CD4-positive, alpha-beta memory T cell (primary cell): ENCODE data around the gene UQCC3. TPM values are rescaled to one million over a fixed set of nuclear protein-coding genes. Genes with fewer than 3 reads are reported as not detected.
A peak's percentile ranks its signal among the peaks of the same experiment; 100 is the strongest.

Source experiments
- CTCF ChIA-PET: fragments of 350-600 bp; sonication (Branson Sonifier 250); formaldehyde crosslinking; loops from one replicate; lab custom pipeline; 2021; ENCODE audit warnings: inconsistent platforms; ENCODE audit not compliant: partially characterized antibody; lab: Charles Lee
- POLR2A ChIA-PET: fragments of 350-600 bp; sonication (Branson Sonifier 250); formaldehyde crosslinking; loops from one replicate; lab custom pipeline; 2021; ENCODE audit not compliant: partially characterized antibody; lab: Charles Lee
- DNase-seq, 5 donors: peaks; one replicate each; pipeline versions ENCODE4 v3.0.0 to v3.0.0-alpha.2; 2020 to 2022; ENCODE audit warnings: mixed read lengths in 1 of 5
- H3K27ac ChIP-seq: one replicate; pipeline ENCODE4 v1.7.0; 2013; ENCODE audit warnings: low read depth, low read length
- H3K27me3 ChIP-seq: 2 replicates; pipeline ENCODE4 v1.7.0; 2013; ENCODE audit warnings: mild to moderate bottlenecking, low read length, moderate library complexity; ENCODE audit not compliant: insufficient read depth
- H3K36me3 ChIP-seq: 2 replicates; pipeline ENCODE4 v1.7.0; 2013; ENCODE audit warnings: mild to moderate bottlenecking, low read length, moderate library complexity; ENCODE audit not compliant: insufficient read depth
- H3K4me1 ChIP-seq: 2 replicates; pipeline ENCODE4 v1.7.0; 2013; ENCODE audit warnings: mild to moderate bottlenecking, low read length, moderate library complexity; ENCODE audit not compliant: insufficient read depth
- H3K4me3 ChIP-seq, 2 donors: one replicate each; pipeline ENCODE4 v1.7.0; 2013; ENCODE audit warnings: low read length in 2 of 2, mild to moderate bottlenecking in 1 of 2
- H3K9me3 ChIP-seq, 2 donors: one replicate each; pipeline ENCODE4 v1.7.0; 2013; ENCODE audit warnings: low read length in 2 of 2, control low read depth in 1 of 2; ENCODE audit not compliant: control insufficient read depth in 1 of 2
- H3K27ac Mint-ChIP-seq, 7 donors: one replicate each; pipeline ENCODE4 v1.8.0; 2020 to 2021; ENCODE audit warnings: mixed read lengths in 7 of 7, mild to moderate bottlenecking in 6 of 7, inconsistent platforms in 3 of 7, moderate library complexity in 3 of 7
- H3K27me3 Mint-ChIP-seq, 2 donors: one replicate each; pipeline ENCODE4 v1.8.0; 2020 to 2021; ENCODE audit warnings: mixed read lengths in 2 of 2
- H3K36me3 Mint-ChIP-seq, 2 donors: one replicate each; pipeline ENCODE4 v1.8.0; 2020 to 2021; ENCODE audit warnings: mixed read lengths in 2 of 2, inconsistent platforms in 1 of 2, mild to moderate bottlenecking in 1 of 2
- H3K4me1 Mint-ChIP-seq, 4 donors: one replicate each; pipeline ENCODE4 v1.8.0; 2020 to 2021; ENCODE audit warnings: mixed read lengths in 4 of 4, mild to moderate bottlenecking in 1 of 4
- H3K4me3 Mint-ChIP-seq, 8 donors: one replicate each; pipeline ENCODE4 v1.8.0; 2020 to 2021; ENCODE audit warnings: mixed read lengths in 8 of 8, mild to moderate bottlenecking in 7 of 8, moderate library complexity in 6 of 8, inconsistent platforms in 3 of 8
- H3K9me3 Mint-ChIP-seq, 8 donors: one replicate each; pipeline ENCODE4 v1.8.0; 2020 to 2021; ENCODE audit warnings: mixed read lengths in 8 of 8, mild to moderate bottlenecking in 5 of 8, inconsistent platforms in 3 of 8, moderate library complexity in 1 of 8
- intact Hi-C: fragments of 100-400 bp; cut with micrococcal nuclease; formaldehyde crosslinking; loops from one replicate; pipeline ENCODE4 v1.15.1; 2023
- polyA plus RNA-seq, 2 donors: library from polyadenylated mRNA; unstranded; fragments of 300-500 nt; fragmentation: Illumina TruSeq; gene quantifications; one replicate each; pipeline ENCODE4 v1.2.3, GENCODE V29; 2021
- total RNA-seq, 2 experiments: library from RNA; stranded (reverse); gene quantifications; one replicate each; pipeline ENCODE4 v1.2.3, GENCODE V29; 2021

Gene UQCC3, protein sequence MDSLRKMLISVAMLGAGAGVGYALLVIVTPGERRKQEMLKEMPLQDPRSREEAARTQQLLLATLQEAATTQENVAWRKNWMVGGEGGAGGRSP
- total RNA-seq (1 to 10 TPM; 7.2 to 8.5 TPM), polyA plus RNA-seq (10 to 100 TPM; 10.7 to 12.1 TPM)

- peak within 1 kb of the TSS; percentile 89 to 98 (median 97) for H3K27ac Mint-ChIP-seq
- peaks cover 55% of the 10 kb centered on the region for H3K4me1 ChIP-seq
- H3K4me3 ChIP-seq = peak within 1 kb of the TSS; percentile 91 to 97
- H3K9me3 Mint-ChIP-seq = no peaks in the 10 kb centered on the region
- H3K36me3 ChIP-seq = peaks cover 9% of the 10 kb centered on the region
- intact Hi-C loops = loop anchor here (1.0 to 2.0 kb wide), 2 partner anchors 8 to 19 kb away; partner anchors contain the start of genes INTS5 and UBXN1
- peaks cover 14 to 74% (median 43%) of the 10 kb centered on the region in 4 donors for H3K4me1 Mint-ChIP-seq
- DNase-seq = peak; percentile 68 to 80 (median 75)
- no peaks in the 10 kb centered on the region for H3K27me3 ChIP-seq
- H3K9me3 ChIP-seq = no peaks in the 10 kb centered on the region
- peak within 1 kb of the TSS; percentile 74 for H3K27ac ChIP-seq
- peak within 1 kb of the TSS; percentile 93 to 99 (median 99) for H3K4me3 Mint-ChIP-seq
- POLR2A ChIA-PET = interaction anchor here (0.6 to 19.7 kb wide), 39 partner anchors 8 to 279 kb away, joined by 3 to 494 read pairs (median 7); partner anchors contain the start of genes AHNAK, B3GAT3, BSCL2 and EEF1G
- CTCF ChIA-PET = interaction anchor here (0.7 to 10.4 kb wide), 8 partner anchors 7 to 248 kb away, joined by 3 to 86 read pairs (median 6); partner anchors contain the start of genes C11orf98, CSKMT, INTS5 and TMEM179B
- H3K27me3 Mint-ChIP-seq = no peaks in the 10 kb centered on the region
- H3K36me3 Mint-ChIP-seq = peaks cover 11 to 40% of the 10 kb centered on the region in 2 donors
Observed at GRCh38 chr11:62671608-62672389, at the start of gene UQCC3, which contains the start of gene LBHD1. Gene UQCC3, plus strand, starts transcription at chr11:62671673. Its CDS starts 73 bp downstream, at chr11:62671746. Gene LBHD1, minus strand, starts transcription at chr11:62672267. Its CDS starts 2,236 bp downstream, at chr11:62670031.

- Mint-ChIP-seq H3K36me3 (peaks cover 20 to 41% of the 10 kb centered on the region in 2 donors), H3K4me1 (peaks cover 19 to 29% (median 20%) of the 10 kb centered on the region in 4 donors), H3K27me3 (no peaks in the 10 kb centered on the region), H3K9me3 (no peaks in the 10 kb centered on the region), H3K27ac (peak overlapping the region; percentile 91 to 99 (median 96)), H3K4me3 (peak overlapping the region; percentile 86 to 97 (median 90))
- no peak overlapping the region for H3K4me3 ChIP-seq
- ChIA-PET CTCF (interaction anchor here (0.8 to 2.0 kb wide), 9 partner anchors 11 to 71 kb away, joined by 3 to 23 read pairs (median 4); partner anchors contain the start of genes C11orf98, CSKMT, INTS5 and MTA2), POLR2A (interaction anchor here (0.6 to 8.0 kb wide), 32 partner anchors 9 to 233 kb away, joined by 3 to 114 read pairs (median 8); partner anchors contain the start of genes C11orf98, CSKMT, EEF1G and EML3)
- intact Hi-C loops = loop anchor here (1.0 to 2.0 kb wide), 4 partner anchors 24 to 42 kb away; partner anchors contain the start of genes C11orf98, CSKMT, GANAB and INTS5
- DNase-seq = no peak
- no peaks in the 10 kb centered on the region for H3K27me3 ChIP-seq
- H3K27ac ChIP-seq = peak overlapping the region; percentile 94
- H3K36me3 ChIP-seq = peaks cover 26% of the 10 kb centered on the region
- peaks cover 26% of the 10 kb centered on the region for H3K4me1 ChIP-seq
- H3K9me3 ChIP-seq = no peaks in the 10 kb centered on the region
Observed at GRCh38 chr11:62622476-62623089, 48.9 kb upstream of the UQCC3 start.

DNA sequence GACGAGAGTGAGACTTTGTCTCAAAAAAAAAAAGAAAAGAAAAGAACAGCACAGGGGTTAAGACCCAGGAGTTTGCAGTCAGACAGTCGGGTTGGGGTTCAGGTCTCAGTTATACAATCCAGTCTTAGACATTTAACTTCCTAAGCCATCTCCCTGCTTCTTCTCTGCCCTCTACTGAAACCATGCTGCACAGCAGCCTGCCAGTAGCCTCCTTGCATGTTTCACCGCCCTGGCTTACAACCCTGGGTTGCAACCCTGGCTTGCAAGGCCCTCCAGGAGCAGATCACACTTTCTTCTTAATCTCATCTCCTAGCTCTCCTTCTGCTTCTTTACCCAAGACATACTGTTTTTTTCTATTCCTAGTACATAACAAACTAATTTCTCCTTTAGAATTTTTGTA lies 43.8 kb upstream of the UQCC3 start:
- Mint-ChIP-seq H3K4me1 (peaks cover 0 to 4% (median 2%) of the 10 kb centered on the region in 4 donors), H3K36me3 (peaks cover 53 to 72% of the 10 kb centered on the region in 2 donors), H3K27ac (peak overlapping the region in 6 of 7 donors; percentile 3 to 83 (median 52)), H3K9me3 (no peaks in the 10 kb centered on the region), H3K27me3 (no peaks in the 10 kb centered on the region), H3K4me3 (no peak overlapping the region)
- Histone ChIP-seq H3K36me3 (peaks cover 71% of the 10 kb centered on the region), H3K4me3 (no peak overlapping the region), H3K27me3 (no peaks in the 10 kb centered on the region), H3K4me1 (no peaks in the 10 kb centered on the region), H3K27ac (no peak overlapping the region), H3K9me3 (no peaks in the 10 kb centered on the region)
- CTCF ChIA-PET = interaction anchor here (0.9 kb wide), 1 partner anchor 36 kb away, joined by 4 read pairs; the partner anchor contains the start of gene TUT1
- intact Hi-C loops = no loop called here
- POLR2A ChIA-PET = interaction anchor here (1.2 to 2.7 kb wide), 2 partner anchors 19 to 25 kb away, joined by 3 to 12 read pairs; partner anchors contain the start of genes GANAB and INTS5
- no peak for DNase-seq

GRCh38 chr11:62632492-62632891 lies 39.0 kb upstream of the UQCC3 start:
- peaks cover 5% of the 10 kb centered on the region for H3K4me1 ChIP-seq
- no peaks in the 10 kb centered on the region for H3K9me3 ChIP-seq
- Mint-ChIP-seq H3K27ac (peak overlapping the region in 5 of 7 donors; percentile 35 to 80 (median 62)), H3K27me3 (no peaks in the 10 kb centered on the region), H3K4me1 (peaks cover 6 to 16% (median 9%) of the 10 kb centered on the region in 4 donors), H3K4me3 (no peak overlapping the region), H3K36me3 (peaks cover 70 to 74% of the 10 kb centered on the region in 2 donors), H3K9me3 (no peaks in the 10 kb centered on the region)
- intact Hi-C loops = no loop called here
- no peak overlapping the region for H3K27ac ChIP-seq
- no peak for DNase-seq
- peaks cover 75% of the 10 kb centered on the region for H3K36me3 ChIP-seq
- CTCF ChIA-PET = no interaction called here
- H3K4me3 ChIP-seq = no peak overlapping the region
- no peaks in the 10 kb centered on the region for H3K27me3 ChIP-seq
- POLR2A ChIA-PET = interaction anchor here (1.1 to 2.1 kb wide), 4 partner anchors 9 to 40 kb away, joined by 3 to 8 read pairs (median 6); partner anchors contain the start of genes B3GAT3 and GANAB

- Mint-ChIP-seq H3K27ac (peak overlapping the region in 6 of 7 donors; percentile 22 to 84 (median 54)), H3K36me3 (peaks cover 8 to 33% of the 10 kb centered on the region in 2 donors), H3K9me3 (no peaks in the 10 kb centered on the region), H3K4me3 (peak overlapping the region in 5 of 8 donors; percentile 21 to 64 (median 28)), H3K4me1 (peaks cover 20 to 48% (median 34%) of the 10 kb centered on the region in 4 donors), H3K27me3 (no peaks in the 10 kb centered on the region)
- ChIA-PET CTCF (interaction anchor here (1.9 kb wide), 1 partner anchor 52 kb away, joined by 5 read pairs; no protein-coding TSS in a partner anchor), POLR2A (interaction anchor here (0.7 to 11.8 kb wide), 8 partner anchors 9 to 87 kb away, joined by 3 to 162 read pairs (median 8); partner anchors contain the start of genes C11orf98, CSKMT, HNRNPUL2 and INTS5)
- no peak for DNase-seq
- Histone ChIP-seq H3K4me1 (peaks cover 49% of the 10 kb centered on the region), H3K27ac (no peak overlapping the region), H3K36me3 (peaks cover 16% of the 10 kb centered on the region), H3K27me3 (no peaks in the 10 kb centered on the region), H3K9me3 (no peaks in the 10 kb centered on the region), H3K4me3 (no peak overlapping the region)
- intact Hi-C loops = no loop called here
Observed at GRCh38 chr11:62644220-62644619, 27.3 kb upstream of the UQCC3 start.

DNA sequence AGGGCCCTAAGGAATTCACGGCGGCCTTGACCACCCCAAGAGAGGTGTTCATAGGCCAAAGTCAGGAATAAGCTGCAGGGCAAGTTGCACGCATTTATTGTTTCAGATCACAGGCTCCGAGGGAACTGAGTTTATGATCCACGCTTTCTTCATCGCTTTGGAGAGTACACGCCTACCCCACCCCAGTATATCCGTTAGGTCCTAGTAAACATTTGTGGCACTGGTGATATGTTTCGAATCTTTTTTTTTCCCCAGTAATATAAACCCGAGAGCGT lies 25.9 kb upstream of the UQCC3 start:
- intact Hi-C loops = no loop called here
- peaks cover 4 to 36% of the 10 kb centered on the region in 2 donors for H3K36me3 Mint-ChIP-seq
- peak overlapping the region; percentile 84 to 99 (median 97) for H3K27ac Mint-ChIP-seq

More for the DNA sequence above, 25.9 kb upstream of the UQCC3 start:
- Histone ChIP-seq H3K27me3 (no peaks in the 10 kb centered on the region), H3K4me3 (peak overlapping the region; percentile 55 to 76), H3K4me1 (peaks cover 38% of the 10 kb centered on the region), H3K9me3 (no peaks in the 10 kb centered on the region), H3K27ac (peak overlapping the region; percentile 92), H3K36me3 (peaks cover 22% of the 10 kb centered on the region)
- H3K4me3 Mint-ChIP-seq = peak overlapping the region; percentile 93 to 99 (median 95)
- POLR2A ChIA-PET = interaction anchor here (1.0 to 11.8 kb wide), 27 partner anchors 9 to 236 kb away, joined by 3 to 162 read pairs (median 10); partner anchors contain the start of genes B3GAT3, BSCL2, C11orf98 and CSKMT
- H3K9me3 Mint-ChIP-seq = no peaks in the 10 kb centered on the region
- CTCF ChIA-PET = interaction anchor here (0.9 to 1.7 kb wide), 4 partner anchors 8 to 251 kb away, joined by 3 to 7 read pairs (median 3); partner anchors contain the start of genes C11orf98 and TUT1
- H3K27me3 Mint-ChIP-seq = no peaks in the 10 kb centered on the region
- peaks cover 16 to 50% (median 29%) of the 10 kb centered on the region in 4 donors for H3K4me1 Mint-ChIP-seq
- DNase-seq = no peak
